CD4-positive, alpha-beta T cell treated with Interleukin-6 at 100 ng/mL for 8 hours (primary cell): Measurements from ENCODE around the gene SAPCD1.

Source experiments
- DNase-seq: peaks from one replicate; pipeline ENCODE4 v3.0.0-alpha.2; 2020; ENCODE audit warnings: mixed read lengths, low spot score

Gene SAPCD1

DNA sequence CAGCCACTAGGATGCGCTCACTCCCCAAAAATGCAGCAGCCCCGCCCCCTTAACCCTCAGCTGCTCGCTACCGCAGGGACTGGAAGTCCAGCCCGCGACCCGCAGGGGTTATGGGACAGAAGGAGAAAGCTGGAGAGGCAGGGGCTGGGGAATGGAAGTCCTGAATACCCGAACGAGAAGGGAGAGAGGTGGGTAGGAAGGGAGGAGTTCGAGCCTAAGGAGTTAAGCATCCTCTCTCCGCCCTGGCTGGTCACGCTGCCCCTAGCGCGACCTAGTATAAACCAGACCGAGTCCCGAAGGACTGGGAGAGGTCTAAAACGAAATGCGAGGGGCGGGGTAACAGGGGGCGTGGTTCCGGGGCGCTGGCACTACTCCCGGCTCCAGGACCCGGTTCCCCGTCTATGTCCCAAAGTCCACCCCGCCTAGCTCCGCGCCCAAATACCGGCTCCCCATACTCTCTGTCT is 32.9 kb upstream of the SAPCD1 start:
- peak; percentile 79 for DNase-seq

DNA sequence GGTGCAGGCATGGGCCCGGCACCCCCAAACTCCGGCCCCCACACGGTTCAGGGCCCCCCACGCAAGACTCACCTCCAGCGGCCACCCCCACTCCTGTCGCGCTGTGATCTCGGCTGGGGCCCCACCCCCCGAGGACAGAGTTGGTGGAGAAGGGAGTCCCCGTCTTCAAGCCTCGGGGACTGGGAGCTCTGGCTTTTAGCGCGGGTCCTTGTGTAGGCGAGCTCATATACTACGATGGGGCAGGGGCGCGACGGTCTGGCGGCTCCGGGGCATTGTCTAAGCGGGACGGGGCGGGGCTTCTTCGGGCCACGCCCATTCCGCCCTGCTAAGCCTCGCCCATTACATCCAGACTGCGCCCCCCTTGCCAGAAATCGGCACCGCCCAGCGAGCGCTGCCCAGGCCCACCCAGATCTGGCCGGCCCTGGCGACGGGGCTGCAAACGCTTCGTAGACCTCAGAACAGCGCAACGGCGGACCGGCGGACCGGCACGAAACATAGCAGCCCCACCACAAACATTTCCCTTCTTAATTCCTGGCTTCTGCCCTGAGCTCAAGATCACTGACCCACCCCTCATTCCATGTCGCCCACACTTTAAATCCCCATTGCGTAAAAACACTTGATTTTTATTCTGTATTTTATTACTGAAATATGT is 32.4 kb upstream of the SAPCD1 start:
- peak; percentile 52 for DNase-seq

DNA sequence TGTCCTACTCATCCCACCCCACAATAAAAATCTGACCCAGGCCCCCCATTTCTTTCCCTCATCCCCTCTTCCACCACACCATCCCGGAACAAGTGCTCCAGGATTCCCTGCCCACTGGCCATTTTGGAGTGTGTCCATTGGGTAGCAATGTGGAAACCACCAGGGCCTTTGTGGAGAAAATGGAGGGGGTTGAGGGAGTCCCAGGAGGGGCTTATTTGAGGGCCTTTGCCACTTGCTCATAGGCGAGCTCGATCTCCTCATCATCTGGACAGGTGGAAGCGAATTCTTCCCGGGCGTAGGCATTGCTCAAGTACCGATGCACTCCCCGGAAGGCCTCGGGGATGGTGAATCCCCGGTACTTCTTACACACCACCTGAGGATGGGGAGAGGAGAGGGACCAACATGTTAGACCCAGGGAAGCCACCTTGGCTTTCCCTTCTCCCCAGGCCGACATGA is 31.8 kb upstream of the SAPCD1 start:
- no peak for DNase-seq

DNA sequence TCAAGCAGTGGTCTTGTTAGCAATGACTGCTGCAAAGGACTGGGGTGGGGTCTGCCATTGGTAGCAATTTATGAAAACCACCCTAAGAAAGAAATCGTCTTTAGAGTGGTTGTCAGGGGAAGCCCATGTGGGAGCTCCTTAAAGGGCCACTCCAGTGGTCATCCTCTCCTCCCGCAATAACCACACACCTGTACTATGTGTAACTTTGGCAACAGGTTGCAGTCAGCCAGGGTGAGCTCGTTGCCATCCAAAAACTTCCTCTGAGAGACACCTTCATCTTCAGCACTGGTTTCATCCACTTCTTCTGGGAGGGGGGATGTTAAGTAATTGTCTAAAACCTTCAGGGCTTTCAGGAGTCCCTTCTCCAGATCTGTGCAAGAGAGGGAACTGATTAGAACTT is 30.4 kb upstream of the SAPCD1 start:
- DNase-seq = no peak

DNA sequence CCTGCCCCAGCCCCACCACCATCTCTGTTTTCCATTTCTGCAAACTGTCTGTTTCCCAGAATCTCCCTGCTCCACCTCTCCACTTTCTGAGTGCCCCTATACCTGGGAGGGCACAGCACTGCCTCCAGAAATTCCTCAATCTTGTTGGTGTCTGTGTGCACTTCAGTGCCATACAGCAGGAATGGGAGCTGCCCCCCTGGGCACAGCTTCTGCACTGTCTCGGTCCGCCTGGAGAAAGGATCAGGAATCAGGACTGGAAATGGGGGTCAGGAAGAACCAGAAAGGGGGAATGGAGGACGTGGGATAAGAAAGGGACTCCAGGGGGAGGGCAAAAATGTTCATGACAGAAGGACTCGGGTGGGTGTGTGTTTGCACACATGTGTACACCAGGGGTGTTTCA is 28.7 kb upstream of the SAPCD1 start:
- no peak for DNase-seq

DNA sequence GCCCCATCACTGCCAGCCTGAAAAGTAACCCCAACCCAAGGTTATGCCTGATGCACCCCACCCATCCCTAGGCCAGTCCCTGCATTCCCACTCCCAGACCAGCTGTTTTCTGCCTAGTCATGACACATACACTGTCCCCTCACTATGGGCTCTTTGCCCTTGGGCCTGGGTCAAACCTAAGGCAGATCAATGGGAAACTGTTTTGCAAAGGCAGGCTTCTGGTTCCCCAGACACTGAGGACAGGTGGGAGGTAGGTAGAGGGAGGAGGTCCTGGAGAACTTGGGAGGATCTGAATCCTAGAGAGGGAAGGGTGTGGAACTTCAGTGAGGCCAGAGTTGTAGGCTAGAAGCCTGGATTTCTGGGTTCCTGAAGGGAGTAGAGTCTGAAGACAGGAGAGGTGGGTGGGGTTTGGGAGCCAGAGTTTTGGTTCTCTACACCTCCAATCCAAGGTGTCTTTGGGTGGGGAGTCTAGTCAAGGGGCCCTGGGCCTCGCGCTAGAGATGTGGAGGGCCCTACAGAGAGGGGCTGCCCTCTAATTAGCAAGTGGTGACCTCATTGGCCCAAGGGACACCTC is 28.1 kb upstream of the SAPCD1 start:
- DNase-seq = no peak

DNA sequence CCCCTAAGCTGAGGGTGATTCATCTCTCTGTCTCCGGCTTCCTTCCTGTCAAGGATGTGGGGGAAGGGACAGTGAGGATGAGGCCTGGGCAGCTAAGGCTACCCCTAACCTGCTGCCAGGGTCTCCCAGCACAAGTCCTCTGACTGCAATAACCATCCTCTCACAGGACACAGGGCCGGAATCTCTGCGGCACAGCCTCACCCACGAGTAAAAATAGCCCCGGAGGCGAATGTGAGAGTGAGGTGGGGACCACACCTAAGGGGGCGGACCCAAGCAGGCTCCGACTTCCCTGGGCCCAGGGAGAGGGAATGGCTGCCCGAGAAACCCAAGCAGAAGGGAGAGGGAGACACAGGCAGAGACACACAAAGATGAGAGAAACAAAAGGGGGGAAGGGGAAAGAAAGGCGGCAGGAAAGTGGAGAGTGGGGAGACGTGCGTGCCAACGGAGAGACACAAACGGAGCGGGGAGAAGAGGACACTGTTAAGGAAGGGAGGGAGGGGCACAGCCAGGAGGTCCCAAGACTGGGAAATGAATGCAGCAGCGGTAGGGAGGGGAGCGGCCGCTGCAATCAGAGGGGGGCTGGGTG is 27.5 kb upstream of the SAPCD1 start:
- DNase-seq = peak; percentile 65

DNA sequence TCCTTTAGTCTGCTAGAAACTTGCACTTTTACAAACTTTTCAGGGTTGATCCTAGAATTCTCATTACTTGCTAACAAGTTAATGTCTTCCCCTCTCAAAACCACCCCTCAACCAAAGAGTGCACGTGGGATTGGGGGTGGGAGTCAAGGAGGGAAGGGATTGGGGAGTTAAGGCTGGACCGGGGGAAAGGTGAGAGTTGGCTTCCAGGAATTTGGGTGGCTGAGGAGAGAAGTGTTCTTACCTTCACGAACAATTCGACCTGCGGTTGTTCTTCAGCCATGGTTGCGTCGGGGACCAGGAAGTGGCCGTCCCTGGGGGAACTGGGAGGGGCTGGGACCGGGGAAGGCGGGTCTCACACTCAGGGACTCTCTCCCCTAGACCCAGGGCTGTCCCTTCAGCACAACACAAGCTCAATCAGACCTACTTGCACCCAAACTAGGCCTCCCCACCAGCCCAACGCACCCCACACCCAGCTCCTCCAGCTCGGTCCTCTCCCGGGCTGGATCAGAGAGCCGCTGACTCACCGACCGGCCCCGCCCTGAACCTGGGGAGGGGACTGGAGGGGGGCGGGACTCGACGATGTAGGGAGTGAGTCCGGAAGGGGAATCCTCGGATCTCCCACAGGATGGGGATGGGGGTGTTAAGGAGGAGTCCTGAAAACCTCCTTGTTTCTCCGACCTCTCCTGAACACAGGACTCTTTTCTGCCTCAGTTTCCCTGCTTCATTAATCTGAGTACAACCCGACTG is 26.3 kb upstream of the SAPCD1 start, which contains the start of gene CLIC1:
TSS of gene CLIC1 (minus strand) at position 510 of the 747 bp plus-strand sequence. CDS start at position 280, 230 bp downstream.
- peak; percentile 56 for DNase-seq

DNA sequence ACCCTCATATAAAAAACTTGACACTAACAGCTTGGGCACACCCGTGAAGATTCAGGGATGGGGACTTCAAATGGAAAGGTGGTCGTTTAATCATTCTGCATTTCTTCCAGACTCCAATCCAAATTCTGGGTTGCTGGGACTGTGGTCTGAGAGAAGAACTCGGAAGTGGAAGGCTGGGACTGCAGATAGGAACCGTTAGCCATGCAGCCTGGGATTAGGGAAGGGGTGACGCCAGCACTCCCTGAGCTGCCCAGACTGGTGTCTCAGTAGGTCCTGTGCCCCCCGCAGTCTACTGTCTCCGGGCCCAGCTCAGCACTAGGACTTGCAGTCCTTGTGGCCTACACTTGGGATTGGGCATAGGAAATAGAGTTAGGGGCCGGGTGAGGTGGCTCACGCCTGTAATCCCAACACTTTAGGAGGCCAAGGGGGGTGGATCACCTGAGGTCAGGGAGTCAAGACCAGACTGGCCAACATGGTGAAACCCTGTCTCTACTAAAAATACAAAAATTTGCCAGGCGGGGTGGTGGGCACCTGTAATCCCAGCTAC is 25.6 kb upstream of the SAPCD1 start:
- DNase-seq = no peak

DNA sequence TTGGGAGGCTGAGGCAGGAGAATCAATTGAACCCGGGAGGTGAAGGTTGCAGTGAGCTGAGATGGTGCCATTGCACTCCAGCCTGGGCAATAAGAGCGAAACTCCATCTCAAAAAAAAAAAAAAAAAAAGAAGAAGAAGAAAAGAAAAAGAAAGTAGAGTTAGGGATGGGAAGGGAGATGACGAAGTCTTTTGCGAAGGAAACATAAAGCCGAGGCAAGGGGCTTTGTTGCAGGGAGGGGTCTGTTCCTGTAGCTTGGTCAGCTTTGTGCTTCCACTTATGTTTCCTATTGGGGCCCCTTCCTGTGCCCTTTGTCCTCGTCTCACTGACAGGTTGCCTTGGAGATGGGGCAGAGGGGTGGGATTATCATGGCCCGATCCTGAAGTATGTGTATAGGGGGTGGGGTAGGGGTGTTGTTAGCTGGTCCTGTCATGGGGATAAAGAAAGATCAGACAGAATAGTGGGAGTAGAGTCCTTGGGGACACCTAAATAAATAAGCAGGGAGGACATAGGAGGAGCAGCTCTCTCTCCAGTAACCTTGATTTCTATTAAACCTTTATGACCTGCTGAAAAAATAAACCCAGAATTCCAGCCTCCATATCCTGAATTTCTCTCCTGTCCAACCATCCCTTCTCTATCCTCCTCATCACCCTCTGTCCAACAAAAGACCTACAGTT is 25.0 kb upstream of the SAPCD1 start:
- no peak for DNase-seq

DNA sequence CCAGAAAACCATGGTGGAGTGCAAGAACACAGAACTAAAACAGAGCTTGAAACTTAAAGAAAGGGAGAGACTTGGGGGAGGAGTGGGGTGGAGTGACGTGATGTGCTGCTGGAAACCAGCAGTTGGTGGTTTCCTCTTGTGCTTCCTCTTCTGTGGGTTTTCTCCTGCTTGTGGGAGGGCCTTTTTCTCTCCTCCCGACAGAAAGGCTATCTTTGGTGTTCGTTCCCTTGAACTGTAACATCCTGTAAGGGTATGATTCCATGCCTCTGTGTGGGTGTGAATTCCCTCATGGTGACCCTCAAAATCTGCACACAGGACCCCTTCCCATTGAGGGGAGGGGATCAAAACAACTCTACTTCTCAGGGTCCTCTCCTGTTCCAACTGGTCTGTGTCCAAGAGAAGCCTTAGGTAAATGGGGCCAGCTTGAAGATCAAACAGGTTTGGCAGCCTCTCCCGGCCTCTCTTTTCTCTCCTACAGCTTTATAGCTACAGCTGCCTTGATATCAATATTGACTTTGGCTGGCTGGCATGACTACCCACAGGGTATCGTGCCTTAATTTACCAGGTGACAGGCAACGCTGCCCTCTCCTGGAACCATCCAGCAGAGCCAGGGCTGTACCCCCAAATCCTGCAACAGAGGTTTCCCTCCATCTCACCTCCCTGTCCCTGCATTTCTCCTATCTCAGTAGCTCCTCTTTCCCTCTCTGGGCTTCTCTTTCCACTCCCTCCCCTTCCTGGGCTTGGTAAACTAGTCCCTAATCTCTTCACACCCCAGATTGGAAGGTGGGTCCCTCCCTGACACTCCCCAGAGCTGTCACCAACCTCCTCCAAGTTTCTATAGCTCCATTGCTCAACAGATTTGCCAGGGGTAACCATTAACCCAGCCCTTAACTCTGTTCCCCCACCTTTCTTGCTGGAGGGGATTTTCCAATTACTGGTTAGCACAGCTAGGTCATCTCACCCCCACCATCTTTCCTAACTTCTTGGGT is 24.2 kb upstream of the SAPCD1 start:
- peak; percentile 77 for DNase-seq

DNA sequence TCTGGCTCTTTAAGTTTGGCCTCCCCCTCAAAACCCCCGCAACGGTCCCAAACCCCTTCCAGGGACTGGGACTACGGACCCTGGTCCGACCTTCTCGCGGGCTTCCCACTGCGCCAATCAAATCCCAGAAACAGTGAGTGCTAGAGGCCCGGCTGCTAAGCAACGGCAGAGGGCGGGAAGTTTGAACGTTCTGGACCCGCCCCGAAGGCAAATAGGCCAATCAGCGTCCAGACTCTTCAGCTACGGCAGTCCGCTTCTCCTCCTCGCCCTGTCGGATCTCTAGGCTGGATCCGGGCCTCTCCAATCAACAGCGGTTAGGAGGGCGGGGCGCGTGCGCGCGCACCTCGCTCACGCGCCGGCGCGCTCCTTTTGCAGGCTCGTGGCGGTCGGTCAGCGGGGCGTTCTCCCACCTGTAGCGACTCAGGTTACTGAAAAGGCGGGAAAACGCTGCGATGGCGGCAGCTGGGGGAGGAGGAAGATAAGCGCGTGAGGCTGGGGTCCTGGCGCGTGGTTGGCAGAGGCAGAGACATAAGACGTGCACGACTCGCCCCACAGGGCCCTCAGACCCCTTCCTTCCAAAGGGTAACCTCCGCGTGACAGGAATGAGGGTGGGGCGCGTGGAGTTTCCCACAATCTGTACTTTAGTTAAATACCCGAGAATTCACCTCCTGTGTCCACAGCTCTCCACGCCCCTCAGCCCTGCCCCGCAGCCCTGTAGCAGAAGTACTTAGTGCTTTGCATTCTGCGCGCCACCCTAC is 22.6 kb upstream of the SAPCD1 start, which contains the start of gene MSH5:
TSS of gene MSH5 (plus strand) at position 367 of the 758 bp plus-strand sequence. CDS start 462 bp downstream, outside the sequence.
- peak; percentile 97 for DNase-seq

DNA sequence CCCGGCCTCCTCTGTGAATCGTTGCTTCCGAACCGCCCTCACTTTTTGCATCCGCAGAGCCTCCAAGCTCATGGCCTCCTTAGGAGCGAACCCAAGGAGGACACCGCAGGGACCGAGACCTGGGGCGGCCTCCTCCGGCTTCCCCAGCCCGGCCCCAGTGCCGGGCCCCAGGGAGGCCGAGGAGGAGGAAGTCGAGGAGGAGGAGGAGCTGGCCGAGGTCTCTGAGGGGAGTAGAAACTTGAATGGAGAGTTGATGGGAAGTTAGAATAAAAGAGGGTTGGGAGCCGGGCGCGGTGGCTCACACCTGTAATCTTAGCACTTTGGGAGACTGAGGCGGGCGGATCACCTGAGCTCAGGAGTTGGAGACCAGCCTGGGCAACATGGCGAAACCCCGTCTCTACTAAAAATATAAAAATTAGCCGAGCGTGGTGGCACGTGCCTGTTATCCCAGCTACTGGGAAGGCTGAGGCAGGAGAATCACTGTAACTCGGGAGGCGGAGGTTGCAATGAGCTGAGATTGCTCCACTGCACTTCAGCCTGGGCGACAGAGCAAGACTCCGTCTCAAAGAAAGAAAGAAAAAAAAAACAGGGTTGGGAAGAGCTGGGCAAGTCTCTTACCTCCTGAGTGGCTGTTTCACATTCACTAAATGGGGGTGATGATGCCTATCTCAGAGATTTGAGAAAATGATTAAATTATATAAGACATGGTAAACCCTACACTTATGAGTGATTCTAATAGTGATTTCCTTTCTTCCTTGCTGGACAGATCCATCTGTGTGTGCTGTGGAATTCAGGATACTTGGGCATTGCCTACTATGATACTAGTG is 21.8 kb upstream of the SAPCD1 start:
- DNase-seq = no peak

DNA sequence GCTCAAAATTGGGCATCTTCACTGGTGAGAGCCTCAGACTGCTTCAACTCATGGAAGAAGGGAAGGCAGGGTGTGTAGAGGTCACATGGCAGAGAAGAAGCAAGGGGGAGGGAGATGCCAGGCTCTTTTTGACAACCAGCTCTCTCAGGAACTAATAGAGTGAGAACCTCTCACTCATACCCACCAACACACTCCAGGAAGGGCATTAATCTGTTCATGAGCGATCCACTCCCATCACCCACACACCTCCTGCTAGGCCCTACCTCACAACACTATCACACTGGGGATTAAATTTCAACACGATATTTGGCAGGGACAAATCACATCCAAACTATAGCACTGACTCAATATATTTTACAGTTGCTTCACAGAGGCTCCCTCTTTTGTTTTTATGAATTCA is 20.6 kb upstream of the SAPCD1 start:
- no peak for DNase-seq

DNA sequence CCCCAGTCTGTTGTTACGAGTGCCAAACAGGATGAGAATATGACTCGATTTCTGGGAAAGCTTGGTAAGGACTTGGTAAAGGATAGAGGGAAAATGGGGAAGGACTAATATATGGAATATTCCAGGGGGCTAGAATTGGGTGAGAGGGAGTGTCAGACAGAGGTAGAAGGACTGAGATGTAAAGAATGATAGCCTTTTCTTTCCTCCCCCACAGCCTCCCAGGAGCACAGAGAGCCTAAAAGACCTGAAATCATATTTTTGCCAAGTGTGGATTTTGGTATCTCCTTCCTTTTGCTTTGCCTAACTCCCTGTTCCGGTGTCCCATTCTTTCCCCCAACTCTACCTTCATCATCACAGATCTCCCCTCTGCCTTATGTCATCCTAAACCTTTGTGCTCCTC is 19.6 kb upstream of the SAPCD1 start:
- DNase-seq = no peak

DNA sequence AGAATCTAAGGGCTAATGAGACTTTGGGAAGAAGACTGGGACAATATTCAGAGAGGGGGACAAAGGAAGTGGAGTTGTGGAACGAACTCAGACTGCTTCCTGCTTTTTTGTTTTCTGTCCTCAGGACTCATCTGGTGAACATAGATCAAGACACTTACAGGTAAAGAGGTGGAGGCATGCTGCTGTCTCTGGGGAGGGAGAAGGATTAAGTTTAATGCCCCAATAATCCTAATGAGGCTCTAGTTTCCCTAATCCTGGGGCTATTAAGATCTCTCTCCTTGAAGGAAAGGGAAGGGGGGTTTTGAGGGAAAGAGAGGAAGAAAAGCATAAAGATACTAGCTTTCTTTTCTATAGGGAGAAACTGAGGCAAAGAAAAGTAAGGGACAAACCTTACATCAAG is 18.0 kb upstream of the SAPCD1 start:
- DNase-seq = no peak

DNA sequence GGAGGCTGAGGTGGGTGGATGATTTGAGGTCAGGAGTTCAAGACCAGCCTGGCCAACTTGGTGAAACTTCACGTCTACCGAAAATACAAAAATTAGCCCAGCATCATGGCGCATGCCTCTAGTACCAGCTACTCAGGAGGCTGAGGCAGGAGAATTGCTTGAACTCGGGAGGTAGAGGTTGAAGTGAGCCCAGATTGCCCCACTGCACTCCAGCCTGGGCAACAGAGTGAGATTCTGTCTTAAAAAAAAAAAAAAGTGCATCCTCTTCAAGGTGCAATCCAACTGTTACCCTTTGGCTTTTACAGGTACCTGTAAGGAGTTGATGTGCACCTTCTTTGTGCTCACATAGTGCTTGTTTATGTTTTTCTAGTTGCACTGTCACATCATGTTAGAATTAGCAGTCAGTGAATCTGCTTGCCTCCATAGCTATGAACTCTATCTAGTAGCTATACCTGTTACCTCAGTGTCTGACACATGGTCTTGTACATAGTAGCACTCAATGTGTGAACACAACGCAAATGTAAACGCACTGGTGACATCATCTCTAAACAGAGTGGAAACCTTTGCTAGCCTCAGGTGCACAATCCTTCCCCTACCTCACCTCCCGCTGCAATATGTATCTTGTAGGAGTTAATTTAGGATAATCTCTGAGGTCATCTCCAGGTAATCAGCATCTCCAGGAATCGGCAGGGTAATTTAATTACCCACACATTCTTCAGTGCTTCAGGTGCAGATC is 13.0 kb upstream of the SAPCD1 start:
- DNase-seq = no peak

DNA sequence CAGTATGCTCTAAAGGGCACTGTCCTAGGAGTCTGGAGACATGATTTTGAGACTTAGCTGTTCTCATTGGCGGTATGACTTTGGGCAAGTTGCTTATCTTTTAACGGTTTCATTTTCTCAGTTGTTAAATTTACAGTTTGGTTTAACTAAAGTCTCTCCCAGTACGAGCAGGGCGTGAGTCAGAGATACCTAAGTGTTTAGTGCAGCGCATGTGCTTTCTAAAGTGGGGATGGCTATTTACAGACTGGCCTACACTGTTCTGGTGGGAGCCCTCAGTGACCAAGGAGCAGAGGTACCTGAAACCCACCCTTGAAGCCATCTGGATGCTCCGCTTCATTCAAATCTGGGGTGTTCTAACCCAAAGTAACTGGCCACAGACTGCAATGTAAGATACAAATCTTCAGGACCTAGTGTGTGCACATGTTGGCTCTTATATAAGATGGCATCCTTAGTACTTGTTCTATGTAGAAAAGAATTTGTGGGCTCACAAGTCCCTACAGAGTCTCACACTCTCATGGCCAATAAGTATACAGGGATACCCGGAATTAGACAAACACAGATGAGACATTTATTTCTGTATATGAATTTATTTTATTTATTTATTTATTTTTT is 11.9 kb upstream of the SAPCD1 start:
- no peak for DNase-seq
